HG02642 (cell line): Measurements from ENCODE around the gene FAM20B.
"Not testable (repeated sequence)": the region's sequence is repeated elsewhere in the genome, so short reads cannot be mapped to it uniquely, and the experiment has no call there.

Experiments
- ATAC-seq: cut with Tn5 transposase; IDR thresholded peaks from one replicate; pipeline ENCODE4 v1.9.1; 2021; ENCODE audit warnings: mild to moderate bottlenecking; ENCODE audit not compliant: unreplicated experiment, poor library complexity

FAM20B gene, protein sequence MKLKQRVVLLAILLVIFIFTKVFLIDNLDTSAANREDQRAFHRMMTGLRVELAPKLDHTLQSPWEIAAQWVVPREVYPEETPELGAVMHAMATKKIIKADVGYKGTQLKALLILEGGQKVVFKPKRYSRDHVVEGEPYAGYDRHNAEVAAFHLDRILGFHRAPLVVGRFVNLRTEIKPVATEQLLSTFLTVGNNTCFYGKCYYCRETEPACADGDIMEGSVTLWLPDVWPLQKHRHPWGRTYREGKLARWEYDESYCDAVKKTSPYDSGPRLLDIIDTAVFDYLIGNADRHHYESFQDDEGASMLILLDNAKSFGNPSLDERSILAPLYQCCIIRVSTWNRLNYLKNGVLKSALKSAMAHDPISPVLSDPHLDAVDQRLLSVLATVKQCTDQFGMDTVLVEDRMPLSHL

DNA sequence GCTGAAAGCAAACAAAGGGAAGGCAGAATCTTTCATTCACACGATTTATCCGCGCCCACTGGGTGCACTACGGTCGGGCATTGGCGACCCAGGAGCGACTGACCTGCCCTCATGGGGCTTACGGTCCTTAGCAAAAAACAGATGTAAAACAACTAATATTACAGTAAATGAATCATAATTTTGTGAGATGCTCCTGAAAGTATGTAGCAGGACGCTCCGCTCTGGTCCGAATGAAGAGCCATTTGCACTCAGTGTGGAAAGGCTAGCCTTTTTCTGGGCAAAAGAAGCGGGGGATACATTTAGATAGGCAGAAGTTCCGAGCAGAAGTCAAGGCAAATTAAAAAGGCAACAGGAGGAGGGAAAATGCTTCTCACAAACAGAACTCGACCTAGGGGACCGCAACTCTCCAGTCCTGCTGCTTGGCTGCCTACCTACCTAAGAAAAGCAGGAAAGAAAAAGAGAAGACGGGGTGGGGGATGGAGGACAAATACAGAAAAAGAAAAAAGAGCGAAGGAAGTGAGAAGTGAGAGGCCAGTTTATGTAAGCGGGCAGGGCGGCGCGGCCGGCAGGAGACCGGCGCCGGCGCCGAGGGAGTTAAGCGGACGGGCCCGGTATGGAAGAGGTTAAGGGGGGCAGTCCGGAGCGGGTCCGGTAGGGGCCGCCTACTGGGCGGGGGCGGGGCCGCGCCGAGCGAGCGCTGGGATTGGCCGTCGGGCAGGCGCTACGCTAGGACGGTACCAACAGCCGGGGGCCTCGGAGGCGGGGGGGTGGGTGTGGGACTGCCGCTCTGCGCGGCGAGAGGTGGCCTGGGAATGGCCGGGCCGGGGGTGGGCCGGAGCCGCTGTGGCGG is at the start of gene FAM20B:
FAM20B (plus strand) TSS at position 770 of the 850 bp plus-strand sequence. CDS start 17,954 bp downstream, outside the sequence.
- peak; percentile 87 for ATAC-seq

DNA sequence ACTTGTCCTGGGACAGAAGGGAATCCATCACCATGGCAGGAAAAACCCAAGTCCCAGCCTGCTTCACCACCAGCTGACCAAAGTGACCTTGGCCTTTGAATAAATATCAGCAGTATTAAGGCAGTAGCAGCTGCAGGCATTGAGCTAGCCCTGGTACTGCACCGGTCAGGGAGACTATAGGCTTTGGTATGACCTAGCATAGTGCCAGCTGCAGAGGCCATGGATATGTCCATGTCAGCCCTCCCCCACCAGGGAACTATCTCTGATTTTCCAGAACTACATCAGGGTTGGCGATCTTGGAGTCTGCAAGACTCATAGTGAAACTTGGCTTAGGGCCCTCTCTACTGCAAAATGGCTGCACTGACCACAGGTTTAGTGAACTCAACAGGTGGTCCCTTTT is 49.2 kb upstream of the FAM20B start:
- no peak for ATAC-seq

DNA sequence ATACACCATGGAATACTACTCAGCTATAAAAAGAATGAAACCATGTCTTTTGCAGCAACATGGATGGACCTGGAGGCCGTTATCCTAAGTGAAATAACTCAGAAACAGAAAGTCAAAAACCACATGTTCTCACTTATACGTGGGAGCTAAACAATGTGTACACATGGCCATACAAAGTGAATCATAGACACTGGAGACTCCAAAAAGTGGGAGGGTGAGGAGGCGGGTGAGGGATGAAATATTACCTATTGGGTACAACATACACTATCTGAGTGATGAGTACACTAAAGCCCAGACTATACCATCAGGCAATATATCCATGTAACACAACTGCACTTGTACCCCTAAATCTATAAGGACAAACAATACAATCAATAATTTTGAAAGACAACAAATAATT is 39.5 kb upstream of the FAM20B start:
- no peak for ATAC-seq

DNA sequence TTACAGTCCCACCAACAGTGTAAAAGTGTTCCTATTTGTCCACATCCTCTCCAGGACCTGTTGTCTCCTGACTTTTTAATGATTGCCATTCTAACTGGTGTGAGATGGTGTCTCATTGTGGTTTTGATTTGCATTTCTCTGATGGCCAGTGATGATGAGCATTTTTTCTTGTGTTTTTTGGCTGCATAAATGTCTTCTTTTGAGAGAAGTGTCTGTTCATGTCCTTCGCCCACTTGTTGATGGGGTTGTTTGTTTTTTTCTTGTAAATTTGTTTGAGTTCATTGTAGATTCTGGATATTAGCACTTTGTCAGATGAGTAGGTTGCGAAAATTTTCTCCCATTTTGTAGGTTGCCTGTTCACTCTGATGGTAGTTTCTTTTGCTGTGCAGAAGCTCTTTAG is 37.5 kb upstream of the FAM20B start:
- ATAC-seq = not testable (repeated sequence)

DNA sequence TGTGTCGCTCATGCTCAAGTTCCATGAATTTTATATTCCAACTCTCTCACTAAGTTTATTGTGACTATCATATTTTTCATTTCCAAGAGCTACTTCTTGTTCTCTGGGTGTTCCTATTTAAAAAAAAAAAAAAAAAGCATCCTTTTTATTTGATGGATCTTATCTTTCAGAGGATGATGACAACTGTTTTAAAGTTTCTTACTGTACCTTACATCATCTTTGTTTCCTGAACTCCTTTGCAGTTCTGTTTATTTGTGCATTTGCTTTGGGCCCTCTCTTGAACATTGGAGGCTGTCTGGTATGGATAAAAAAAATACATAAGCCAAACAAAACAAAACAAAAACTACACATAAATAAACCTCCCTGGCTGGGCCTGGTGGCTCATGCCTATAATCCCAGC is 32.1 kb upstream of the FAM20B start:
- no peak for ATAC-seq

DNA sequence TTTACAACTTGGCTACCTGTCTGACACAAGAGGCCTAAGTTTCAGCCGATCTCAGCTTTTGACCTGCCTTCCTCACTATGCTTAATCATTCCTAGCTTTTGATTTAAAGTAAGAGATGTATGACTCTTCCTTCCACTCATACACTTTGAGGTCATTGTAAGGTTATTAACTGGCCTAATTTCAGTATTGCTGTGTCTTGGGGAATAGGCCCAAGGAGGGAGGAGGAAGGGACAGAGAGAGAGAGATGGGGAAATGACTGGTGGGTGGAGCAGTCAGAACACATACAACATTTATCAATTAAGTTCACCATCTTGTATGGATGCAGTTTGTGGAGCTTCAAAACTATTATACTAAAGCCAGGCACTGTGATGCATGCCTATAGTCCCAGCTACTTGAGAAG is 28.3 kb upstream of the FAM20B start:
- ATAC-seq = no peak

DNA sequence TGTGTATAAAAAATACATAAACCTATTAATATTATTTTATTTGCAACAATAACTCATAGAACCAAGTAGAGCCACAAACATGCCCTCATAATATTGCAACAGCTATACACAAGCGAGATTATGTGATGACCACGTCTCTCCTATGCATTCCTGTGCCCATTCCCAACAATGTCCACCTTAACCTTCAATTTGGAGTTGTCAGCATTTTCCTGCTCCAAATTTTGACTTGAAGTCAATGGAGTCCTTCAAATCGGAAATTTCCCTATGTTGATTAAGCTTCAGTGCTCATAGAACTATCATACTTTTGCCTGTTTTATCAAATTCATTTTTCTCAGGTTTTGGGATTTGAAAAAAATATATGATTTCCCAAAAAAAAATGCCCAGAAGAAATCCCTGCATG is 27.4 kb upstream of the FAM20B start:
- no peak for ATAC-seq

DNA sequence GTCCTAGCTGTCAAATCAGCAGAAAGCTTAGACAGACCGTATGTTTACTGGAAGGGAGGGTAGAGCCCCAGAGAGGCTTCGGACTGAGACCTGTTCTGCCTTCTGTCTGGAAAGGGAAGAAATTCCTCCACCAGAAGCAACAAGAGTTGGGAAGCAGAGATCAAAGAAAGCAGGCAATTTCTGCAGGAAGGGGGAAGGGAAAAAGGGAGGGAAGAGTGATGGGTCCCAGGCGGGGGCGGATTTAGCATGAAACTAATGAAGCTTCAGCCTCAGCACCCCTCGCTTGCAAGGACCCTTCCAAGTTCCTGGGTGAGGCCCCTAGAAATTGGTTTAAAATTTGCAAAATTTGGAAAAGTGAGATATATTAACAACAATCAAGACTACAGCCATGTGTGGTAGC is 26.6 kb upstream of the FAM20B start:
- ATAC-seq = no peak

DNA sequence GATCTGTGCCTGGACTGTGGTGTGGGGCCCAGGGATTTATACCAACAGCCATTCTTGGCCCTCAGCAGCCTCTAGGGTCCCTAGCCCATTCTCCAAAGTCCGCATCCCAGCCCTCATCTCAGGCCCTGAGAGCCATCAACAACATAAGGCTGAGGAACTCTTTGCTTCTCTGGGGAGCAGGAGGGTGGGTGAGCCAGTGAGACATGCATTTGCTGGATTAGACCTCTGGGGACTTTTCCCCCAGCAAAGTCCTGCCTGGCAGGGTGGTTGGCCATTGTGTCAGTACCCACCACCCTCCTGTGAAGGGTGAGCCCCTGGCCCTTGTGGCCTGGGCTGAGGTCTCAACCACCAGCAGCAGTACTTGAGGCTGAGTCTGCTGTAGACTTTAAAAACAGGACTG is 24.2 kb upstream of the FAM20B start:
- ATAC-seq = no peak

DNA sequence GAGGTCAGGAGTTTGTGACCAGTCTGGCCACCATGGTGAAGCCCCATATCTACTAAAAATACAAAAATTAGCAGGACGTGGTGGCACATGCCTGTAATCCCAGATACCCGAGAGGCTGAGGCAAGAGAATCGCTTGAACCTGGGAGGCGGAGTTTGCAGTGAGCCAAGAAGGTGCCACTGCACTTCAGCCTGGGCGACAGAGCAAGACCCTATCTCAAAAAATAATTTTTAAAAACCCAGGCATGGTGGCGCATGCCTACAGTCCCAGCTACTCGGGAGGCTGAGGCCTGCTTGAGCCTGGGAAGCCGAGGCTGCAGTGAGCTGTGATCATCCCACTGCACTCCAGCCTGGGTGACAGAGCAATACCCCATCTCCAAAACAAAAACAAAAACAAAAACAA is 23.6 kb upstream of the FAM20B start:
- ATAC-seq = not testable (repeated sequence)

DNA sequence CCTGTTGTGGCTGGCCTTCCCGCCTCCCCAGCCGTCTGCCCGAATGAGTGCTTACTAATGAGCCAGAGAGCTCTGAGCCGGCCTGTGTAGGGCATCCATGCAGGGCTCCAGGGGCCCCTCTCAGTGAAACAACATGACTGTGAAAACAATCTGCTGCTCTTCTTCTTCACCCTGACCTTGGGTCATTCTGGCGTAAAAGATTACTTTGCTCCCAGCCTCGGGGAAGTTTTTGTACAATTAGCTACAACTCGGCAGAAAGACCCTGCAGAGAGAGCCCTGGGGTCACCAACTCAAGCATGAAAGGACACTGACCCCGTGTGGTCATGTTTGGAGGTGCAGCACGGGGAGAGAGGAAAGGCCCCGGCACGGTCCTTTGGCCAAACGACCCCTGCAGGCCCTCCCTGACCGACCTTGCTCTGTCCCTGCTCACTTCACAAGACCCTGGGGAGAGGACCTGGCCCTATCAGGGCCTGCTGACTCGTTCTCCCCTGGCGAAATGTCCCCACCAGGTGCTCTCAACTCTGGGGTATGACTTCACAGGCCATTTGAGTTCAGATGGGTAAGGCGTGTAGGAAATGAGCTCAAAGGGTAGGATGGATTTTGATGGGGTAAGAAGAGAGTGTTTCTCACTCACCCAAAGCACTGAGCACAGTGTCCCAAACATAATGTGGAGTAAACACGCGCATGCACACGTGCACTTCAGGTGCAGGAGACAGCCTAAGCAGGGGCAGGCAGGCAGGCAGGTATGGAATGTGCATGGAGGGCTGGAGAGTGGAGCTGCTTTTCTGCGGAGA is 22.9 kb upstream of the FAM20B start:
- ATAC-seq = peak; percentile 78

DNA sequence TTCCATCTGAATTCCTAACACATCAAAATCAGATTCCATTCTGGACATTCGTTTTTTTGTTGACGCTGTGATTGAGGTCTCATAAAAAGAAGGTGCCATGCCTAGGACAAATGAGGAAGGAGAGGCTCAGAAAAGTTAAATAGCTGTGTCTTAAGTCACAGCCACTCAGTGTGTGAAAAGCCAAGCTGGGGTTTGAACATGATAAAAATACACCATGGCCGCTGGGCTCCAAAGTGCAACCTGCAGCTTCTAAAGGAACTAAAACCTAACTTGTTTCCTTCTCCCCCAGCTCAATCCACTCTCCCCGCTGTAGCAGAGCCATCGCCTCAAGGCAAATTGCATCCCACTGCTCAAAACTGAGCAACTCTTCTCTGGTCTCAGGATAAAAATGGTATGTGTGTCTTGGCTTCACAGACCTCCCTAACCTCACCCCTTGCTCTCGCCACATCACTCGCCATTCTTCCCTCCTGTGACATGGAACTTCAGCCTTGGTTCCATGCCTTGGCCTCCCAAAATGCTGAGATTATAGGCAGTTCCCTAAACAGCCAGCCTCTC is 22.1 kb upstream of the FAM20B start:
- no peak for ATAC-seq

DNA sequence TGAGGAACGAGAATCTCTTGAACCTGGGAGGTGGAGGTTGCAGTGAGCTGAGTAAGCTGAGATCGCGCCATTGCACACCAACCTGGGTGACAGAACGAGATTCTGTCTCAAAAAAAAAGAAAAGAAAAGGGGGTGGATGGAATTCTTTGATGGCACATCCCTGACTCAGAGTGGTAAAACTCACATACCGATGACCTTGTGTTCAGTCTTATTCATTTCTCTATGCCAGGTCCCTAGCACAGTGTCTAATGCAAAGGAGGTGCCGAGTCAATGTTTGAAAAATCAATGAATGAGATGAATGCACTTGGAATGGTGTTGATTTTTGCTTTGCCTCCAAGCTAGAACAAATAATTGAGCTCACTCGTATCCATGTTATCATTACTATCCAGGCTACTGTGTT is 18.5 kb upstream of the FAM20B start:
- no peak for ATAC-seq

DNA sequence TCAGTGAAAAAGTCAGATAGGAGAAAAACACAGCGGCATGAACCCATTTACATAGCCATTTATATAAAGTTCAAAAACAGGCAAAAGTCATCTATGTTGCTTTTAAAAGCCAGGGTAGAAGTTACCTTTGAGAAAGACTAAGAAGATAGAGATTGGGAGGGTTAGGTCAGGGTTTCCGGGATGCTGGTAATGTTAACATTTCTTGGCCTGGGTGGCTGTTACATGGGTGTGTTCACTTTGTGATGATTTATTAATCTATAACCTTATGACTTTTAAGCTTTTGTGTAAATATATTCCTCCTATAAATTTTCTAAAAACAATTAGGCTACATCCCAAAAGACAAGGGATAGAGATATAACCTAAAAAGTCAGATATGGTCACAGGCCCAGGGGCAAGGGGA is 15.0 kb upstream of the FAM20B start:
- ATAC-seq = no peak

DNA sequence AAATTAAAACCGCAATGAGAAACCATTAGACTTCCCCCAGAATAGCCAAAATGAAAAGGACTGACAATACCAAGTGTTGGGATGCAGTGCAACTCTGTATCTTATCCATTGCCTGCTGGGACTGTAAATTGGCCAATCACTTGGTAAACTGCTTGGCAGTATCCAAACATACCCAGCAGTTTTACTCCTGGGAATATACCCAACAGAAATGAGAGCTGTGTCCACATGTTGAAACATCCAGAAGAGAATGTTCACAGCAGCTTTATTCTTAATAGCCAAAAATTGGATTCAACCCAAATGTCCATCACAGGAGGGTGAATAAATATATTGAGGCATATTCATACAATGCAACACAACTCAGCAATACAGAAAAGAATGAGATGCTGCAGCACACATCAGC is 13.7 kb upstream of the FAM20B start:
- ATAC-seq = no peak

DNA sequence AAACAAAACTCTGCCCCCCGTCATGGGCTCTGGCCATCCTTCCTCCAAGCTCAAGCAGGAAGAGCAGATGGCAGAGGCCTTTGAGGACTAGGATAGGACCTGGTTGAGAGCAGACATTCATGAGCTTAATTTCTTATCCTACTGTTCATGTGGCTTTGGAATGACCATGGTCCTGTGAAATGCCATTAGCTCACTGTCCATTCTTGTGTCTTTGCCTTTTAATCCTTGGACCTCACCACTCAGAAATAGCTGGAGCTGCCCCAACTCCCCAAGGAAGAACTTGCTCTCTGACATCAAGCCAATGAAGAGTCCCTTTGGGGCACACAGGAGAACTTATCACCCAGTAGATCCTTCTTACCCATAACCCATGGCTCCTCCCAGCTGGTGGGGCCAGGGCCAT is 11.6 kb upstream of the FAM20B start:
- no peak for ATAC-seq

DNA sequence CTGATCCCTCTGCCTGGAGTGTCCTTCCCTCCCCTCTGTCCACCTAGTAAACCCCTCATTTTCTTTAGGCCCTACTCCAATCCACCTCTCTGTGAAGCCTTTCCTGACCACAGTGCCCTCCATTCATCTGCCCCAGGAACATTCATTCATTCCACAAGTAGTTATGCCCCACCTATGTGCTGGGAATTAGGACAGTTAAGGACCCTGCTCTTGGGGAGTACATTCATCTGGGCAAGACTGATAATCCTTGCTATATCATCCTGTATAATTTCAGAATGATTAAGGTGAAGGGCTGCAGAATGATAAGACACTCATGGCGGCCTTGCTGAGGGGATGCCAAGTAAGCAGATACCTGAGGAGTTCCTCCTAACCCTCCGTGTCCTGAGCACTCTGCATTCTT is 10.3 kb upstream of the FAM20B start:
- ATAC-seq = no peak

DNA sequence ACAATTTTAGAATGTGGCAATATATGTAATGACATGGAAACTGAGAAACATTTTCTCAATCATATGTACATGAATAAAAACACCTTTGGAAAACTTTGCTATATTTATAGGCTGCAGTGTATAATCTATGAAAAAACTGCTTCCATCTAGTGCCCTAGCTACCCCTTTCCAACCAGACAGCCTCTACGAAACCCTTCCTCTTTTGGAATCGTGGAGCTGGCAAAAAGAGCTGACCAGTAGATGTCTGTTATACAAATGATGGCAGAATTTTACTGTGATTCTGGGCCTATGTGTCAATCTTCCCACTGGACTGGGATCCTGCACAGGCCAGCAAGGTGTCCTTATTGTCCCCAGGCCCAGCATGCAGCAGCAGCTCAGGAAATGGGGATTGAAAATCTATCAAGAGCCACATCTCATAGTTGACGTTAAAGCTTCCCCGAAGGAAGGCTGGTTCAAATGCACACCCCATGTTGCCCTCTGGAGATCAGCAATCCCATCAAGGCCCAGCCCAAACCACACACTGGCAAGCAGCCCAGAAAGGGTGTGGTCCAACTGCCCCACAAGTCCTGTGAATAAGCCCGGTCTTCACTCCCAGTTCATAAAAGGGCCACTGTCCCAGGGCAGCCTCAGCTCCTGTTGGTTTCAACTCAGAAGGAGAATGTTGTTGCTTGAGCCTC is 8.8 kb upstream of the FAM20B start:
- ATAC-seq = no peak

DNA sequence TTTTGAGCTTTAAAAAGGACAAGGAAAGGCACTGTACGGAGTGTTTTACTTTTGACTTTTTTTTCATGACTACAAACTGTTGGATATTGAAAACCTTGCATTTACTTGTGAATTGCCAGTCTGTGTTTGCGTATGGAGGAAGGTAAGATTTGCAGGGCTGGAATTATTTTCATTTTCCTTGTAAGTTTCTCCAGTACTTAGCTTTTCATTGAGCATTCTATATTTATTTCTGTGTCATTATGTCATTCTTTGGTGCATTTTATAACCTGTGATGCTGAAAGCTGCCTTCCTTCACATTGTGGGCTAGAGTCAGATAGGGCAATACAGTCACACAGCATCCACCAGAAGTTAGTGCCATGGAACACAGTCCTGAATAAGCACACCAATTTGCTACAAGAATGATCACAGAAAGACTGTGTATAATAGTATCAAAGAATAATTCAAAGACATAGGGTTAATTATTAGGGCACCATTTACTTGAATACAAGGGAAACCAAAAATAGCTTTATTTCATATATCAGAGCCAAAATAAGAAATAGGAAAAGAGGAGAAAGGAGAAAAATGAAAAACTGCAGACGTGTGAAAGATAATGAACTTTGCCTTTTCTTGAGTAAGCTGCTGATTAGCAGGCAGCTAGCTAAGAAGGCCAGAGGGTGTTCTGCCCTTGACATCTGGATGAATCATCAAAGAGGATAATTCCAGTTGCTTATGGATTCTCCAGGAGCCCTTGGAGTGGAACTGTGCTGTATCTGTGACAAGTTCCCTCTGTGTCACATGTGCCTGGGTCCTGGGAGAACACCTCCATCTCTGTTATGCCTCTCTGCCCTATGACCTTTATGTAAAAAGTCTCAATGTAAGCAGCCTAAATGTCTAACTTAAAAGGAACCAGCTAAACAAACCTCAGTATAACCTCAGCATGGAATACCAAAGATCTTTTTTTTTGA is 8.0 kb upstream of the FAM20B start:
- no peak for ATAC-seq
